IPS-18c (cell line): Measurements from ENCODE around the gene SPATA33.
"Not testable (repeated sequence)": the region's sequence is repeated elsewhere in the genome, so short reads cannot be mapped to it uniquely, and the experiment has no call there.

Source experiments
- H3K4me3 ChIP-seq: 2 replicates; pipeline ENCODE4 v1.7.0; 2013; ENCODE audit warnings: low read depth, mild to moderate bottlenecking, low read length, moderate library complexity; ENCODE audit not compliant: insufficient read depth
- H3K9me3 ChIP-seq: one replicate; pipeline ENCODE4 v1.6.1; 2013; ENCODE audit warnings: mild to moderate bottlenecking, low read length, moderate library complexity; ENCODE audit not compliant: control insufficient read depth, insufficient read depth

The SPATA33 gene

DNA sequence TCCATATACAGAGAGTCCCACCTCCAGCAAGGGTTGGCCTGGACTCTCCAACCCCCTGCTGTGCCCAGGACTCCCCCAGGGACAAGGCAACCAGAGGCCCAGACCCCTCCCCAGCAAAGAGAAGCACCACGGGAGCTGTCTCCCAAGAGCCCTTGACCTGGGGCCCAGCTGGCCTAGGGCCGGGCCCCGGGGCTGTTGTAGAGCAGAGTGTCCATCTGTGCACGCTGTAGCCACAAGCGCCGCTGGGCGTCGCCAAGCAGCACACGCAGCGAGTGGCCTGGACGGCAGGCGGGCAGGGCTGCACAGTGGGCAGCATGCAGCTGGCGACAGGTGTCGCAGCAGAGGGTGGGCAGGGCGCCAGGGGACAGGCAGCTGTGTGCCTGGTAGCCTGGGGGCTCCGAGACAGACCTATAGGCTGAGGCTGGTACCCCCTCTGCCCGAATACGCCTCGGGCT is 39.6 kb downstream of the SPATA33 start:
- H3K4me3 ChIP-seq, result no peak overlapping the region
- H3K9me3 ChIP-seq, result no peaks in the 10 kb centered on the region

DNA sequence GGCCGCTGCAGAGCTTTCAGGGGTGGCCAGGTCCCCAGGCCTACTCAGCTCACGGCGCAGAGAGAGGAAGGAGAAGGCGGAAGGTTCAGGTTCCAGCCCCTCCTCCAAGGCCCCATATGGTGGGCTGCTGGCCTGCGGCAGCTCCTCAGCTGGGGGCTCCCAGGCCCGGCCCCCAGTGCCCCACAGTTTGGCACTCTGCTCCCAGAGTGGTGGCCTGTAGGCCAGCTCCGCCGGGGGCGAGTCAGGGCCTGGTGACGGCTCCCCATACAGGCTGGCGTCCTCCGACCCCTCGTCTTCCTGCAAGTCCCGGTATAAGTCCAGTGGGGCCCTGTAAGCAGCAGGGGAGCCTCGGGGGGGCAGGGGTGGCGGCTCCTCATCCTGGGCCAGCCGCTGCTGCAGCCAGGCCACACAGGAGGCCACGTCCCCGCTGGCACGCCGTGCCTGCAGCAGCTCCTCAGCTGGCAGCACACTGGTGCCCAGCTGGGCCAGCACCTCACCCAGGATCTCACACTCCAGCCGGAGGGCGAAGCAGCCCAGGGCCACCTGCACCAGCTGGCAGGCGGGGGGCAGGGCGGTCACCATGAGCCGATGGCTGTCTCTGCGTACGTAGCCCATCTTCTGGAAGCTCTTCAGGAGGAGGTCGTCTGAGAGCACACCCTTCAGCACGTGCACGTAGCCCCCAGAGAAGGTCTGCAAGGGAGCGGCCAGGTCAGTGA is 40.1 kb downstream of the SPATA33 start:
- Histone ChIP-seq H3K4me3 (no peak overlapping the region), H3K9me3 (no peaks in the 10 kb centered on the region)

DNA sequence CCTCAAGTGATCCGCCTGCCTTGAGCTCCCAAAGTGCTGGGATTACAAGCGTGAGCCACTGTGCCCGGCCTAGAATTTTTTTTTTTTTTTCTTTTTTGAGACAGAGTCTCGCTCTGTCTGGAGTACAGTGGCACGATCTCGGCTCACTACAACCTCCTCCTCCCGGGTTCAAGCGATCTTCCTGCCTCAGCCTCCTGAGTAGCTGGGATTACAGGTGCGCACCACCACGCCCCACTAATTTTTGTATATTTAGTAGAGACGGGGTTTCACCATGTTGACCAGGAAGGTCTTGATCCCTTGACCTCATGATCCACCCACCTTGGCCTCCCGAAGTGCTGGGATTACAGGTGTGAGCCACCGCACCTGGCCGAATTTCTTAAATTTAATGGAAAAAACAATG is 41.1 kb downstream of the SPATA33 start:
- not testable (repeated sequence) for H3K9me3 ChIP-seq, H3K4me3 ChIP-seq

DNA sequence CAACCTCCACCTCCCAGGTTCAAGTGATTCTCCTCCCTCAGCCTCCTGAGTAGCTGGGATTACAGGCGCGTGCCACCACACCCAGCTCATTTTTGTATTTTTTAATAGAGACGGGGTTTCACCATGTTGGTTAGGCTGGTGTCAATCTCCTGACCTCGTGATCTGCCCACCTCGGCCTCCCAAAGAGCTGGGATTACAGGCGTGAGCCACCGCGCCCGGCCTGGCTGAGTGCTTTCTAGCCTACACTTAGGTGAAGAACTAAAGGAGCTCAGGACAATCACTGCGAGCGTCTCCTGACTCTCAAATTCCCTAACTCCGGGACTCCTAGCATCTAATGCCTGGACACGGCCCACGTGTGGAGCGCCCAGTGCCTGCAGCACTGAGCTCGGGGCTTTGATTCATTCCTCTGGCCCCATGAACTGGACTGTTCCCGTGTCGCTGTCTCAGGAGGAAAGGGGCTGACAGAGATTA is 42.0 kb downstream of the SPATA33 start:
- H3K9me3 ChIP-seq, result not testable (repeated sequence)
- peak overlapping the region; percentile 38 for H3K4me3 ChIP-seq

DNA sequence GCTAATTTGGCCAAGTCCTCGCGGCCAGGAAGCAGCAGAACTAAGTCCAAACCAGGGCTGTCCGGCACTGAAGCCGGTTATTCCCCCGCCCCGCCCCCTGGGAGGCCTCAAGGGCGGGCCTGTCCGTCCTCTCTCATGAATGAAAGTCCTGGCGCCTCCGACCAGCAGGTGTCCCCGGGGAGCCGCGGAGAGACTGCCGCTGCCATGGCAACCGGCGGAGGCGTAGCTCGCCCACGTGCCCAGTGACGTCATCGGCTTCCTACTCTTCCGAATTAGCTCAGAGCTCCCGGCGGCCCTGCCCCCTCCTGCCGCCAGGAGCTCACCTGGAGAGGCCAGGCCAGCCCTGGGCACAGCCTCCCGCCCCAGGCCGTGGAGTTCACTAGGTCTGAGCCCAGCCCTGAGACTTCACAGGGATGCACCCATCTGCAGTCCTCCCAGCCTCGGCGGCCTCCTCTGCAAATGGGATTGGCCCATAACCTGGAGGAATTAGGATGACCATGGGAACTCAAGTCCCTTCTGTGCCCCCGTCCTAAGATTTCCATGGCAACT is 42.5 kb downstream of the SPATA33 start:
- H3K9me3 ChIP-seq, result no peaks in the 10 kb centered on the region

DNA sequence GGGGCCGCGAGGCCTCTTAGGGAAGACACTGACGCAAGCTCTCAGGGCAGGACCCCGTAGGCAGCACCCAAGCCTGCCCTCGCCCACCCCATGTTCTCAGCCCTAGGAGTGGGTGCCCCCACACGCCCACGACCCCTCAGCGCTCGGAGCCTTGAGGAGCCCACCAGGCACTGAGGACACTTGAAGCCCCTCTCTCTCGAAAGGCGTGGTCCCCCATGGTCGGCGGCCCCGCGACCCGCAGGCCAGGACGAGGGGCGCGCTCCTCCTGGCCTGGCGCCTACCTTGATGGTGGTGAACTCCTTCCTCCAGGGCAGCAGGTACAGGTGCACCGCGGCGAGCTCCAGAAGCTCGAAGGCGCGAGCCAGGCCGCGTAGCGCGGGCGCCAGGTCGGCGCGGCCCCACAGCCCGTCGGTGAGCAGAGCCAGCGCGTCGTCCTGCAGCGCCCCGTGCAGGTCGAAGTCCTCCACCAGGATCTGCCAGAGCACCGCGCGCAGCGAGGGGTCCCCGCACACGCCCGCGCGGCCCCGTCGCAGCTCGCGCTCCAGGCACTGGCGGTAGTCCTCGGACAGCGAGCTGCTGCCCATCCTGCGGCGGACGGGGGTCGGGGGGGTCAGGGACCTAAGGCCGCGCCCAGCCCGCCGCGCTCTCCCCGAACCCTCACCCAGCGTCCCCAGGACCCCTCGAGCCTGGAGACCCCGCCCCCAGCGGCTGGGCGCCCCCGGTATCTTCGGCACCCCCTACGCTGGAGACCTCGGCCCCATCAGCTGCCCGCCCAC is 43.2 kb downstream of the SPATA33 start:
- H3K9me3 ChIP-seq, result no peaks in the 10 kb centered on the region
- peak overlapping the region; percentile 91 for H3K4me3 ChIP-seq

More for the DNA sequence above, 42.5 kb downstream of the SPATA33 start:
- peak overlapping the region; percentile 91 for H3K4me3 ChIP-seq

DNA sequence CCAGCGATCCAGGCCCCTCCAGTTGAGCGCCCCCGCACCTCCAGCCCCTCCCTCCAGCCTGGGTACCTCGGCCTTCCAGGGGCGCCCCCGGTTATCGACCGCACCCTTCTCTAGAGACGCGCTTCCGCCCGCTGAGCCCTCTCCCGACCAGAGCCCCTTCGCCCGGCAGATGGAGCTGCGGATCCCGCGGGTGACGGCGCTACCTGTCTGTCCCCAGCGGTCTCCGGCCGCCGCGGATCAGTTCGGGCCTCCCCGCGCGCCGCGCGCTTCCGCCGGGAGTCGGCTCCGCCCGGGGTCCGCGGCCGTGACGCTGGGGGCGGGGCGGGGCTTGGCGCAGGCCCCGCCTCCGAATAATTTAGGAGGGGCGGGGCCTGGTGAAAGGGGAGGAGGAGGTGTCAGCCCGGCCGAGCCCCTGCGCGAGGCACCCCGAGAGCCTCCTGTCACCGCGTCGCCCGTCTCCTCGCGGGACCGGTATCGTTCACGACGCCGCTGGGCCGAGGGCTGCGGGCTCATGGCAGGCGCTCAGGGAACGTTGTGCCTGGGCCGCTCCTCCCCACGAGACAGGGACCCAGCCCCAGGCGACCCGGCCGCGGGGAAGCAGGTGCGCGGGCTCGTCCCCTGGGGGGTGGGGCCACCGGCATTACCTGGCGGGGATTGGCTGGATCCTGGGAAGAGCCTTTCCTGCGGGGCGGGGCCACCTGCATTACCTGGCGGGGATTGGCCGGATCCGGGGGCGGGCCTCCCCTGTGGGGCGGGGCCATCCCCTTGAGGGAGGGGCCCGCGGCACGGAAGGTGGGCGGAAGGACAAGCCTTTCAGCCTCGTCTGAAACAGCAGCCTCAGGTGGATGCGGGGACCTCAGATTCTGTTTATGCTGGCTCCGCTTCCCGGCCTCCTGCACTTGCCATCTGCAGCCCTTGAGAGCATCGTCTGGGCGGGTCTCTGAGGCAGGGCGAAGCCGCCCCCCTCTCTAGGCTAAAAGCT is 44.1 kb downstream of the SPATA33 start, which contains the start of gene SPATA2L:
TSS of gene SPATA2L (minus strand) at position 281 of the 982 bp plus-strand sequence. CDS start 473 bp downstream, outside the sequence.
- peak within 1 kb of the TSS; percentile 91 for H3K4me3 ChIP-seq
- H3K9me3 ChIP-seq, result no peaks in the 10 kb centered on the region

DNA sequence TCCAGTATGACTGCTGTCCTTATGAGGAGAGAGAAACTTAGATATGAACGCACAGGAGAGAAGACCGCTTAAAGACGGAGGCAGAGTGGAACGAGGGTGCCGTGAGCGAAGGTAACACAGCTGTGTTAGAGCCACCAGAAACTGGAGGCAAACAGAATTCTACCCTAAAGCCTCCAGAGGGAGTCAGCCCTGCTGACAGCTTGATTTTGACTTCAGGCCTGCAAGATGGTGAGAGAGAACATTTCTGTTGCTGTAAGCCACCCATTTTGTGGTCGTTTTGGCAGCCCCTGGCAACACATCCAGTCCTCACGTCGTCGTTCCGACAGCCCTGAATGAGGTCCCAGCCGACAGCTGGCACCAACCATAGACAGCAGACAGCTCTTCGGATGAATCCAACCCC is 46.6 kb downstream of the SPATA33 start:
- Histone ChIP-seq H3K9me3 (no peaks in the 10 kb centered on the region), H3K4me3 (no peak overlapping the region)

DNA sequence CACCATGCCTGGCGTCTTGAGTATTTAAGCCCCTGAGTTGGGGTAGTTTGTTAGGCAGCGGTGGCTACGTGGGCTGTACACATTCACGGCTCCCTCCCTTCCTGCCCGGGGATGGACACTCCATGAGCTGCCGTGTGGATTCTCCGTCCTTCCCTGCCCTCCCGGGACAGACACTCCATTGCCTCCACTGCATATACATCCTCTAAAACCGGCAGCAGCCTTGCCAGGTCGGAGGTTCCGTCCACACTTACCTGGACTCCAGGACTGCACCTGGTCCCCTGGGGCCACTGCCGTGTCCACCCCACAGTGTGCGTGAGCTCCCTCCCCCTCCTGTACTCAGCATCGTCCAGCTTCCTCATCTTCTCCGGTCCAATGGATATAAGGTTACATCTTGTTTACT is 47.4 kb downstream of the SPATA33 start:
- no peak overlapping the region for H3K4me3 ChIP-seq
- no peaks in the 10 kb centered on the region for H3K9me3 ChIP-seq

DNA sequence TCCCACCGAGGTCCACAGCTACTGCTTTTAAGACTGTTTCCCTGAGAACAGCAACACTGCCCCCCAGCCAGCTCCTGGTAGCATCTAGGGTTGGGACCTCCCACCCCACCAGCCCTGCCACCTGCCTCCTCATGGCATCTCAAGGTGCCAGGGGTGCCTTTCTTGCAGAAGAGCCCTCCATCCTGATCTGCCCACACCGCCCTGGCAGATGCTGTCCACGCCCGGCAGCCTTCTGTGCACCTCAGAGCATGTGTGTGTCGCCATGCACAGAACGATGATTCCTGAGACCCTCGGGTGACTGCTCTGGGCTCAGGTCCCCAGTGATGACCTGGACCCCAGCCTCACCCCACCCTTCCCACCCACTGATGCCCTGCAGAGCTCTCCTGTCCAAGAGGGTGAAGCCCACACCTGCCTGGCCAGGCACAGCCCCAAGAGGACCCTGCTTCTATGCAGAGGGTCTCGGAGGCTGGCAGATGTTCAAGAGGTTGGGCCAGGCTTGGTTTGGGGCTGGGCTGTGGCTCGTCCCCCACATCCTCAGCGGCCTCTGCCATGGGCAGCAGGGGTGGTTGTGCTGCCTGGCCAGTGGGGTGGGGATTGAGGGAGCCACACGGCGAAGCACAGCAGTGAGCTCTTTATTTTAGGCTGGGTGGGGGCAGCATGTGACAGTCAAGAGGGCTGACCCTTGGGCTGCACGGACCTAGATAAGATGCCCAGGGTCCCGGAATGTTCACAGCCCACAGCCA is 49.1 kb downstream of the SPATA33 start:
- no peaks in the 10 kb centered on the region for H3K9me3 ChIP-seq
- H3K4me3 ChIP-seq, result no peak overlapping the region

DNA sequence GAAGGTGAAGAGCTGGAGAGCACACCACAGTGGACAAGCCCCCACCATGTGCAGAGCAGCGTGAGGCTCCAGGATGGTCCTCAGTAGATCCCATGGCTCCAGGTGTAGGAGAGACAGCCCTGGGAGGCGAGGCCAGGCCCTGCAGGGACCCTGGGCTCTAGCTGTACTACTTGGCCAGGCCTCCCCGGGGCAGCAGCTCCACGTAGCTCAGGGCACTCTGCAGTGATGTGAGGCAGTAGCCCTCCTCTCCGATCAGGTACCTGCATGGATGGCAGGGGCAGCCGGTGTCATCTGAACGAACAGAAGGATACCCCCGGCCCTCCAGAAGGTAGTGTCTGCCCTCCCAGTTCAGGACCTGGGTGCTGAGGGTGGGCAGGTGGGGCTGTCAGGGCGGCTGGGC is 50.1 kb downstream of the SPATA33 start:
- Histone ChIP-seq H3K4me3 (no peak overlapping the region), H3K9me3 (no peaks in the 10 kb centered on the region)

DNA sequence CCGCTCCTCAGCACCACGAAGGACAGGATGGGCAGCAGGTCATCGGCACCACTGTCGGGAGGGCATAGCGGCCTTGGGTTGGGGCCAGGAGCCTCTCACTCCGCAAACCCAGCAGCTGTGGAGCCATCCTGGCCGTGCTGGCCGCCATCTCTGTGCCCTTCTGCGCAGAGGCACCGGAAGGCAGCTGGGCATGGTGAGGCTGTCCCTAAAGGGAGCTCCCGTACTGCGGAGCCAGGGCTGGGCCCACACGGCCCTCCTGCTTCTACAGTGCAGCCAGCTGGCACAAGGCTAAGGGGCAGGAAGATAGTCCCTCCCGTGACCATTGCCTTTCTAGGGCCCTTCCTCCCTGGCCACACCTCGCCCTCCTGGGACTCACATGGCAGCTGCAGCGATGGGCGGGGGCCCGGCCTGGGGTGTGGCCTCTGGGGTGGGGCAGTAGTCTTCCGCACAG is 50.9 kb downstream of the SPATA33 start:
- Histone ChIP-seq H3K4me3 (no peak overlapping the region), H3K9me3 (no peaks in the 10 kb centered on the region)

DNA sequence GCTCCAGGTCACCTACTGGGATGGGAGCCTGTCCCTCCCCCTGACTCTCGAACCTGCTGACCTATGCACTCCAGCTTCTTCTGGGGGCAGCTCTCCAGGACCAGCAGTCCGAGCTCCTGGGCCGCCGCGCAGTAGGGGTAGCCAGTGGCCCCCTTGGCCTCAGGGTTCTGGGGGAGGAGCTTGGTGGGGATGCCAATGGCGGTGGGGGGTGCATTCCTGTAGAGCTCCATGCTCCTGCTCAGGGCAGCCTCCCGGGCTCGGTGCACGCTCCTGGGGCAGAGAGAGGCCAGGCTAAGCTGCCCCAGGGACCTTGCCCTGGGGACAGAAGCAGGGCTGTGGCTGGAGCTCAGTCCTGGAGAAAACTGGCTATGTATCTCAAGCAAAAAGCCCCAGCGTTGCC is 51.5 kb downstream of the SPATA33 start:
- H3K9me3 ChIP-seq, result no peaks in the 10 kb centered on the region
- H3K4me3 ChIP-seq, result no peak overlapping the region; the same call in 1 of the 2 replicates

DNA sequence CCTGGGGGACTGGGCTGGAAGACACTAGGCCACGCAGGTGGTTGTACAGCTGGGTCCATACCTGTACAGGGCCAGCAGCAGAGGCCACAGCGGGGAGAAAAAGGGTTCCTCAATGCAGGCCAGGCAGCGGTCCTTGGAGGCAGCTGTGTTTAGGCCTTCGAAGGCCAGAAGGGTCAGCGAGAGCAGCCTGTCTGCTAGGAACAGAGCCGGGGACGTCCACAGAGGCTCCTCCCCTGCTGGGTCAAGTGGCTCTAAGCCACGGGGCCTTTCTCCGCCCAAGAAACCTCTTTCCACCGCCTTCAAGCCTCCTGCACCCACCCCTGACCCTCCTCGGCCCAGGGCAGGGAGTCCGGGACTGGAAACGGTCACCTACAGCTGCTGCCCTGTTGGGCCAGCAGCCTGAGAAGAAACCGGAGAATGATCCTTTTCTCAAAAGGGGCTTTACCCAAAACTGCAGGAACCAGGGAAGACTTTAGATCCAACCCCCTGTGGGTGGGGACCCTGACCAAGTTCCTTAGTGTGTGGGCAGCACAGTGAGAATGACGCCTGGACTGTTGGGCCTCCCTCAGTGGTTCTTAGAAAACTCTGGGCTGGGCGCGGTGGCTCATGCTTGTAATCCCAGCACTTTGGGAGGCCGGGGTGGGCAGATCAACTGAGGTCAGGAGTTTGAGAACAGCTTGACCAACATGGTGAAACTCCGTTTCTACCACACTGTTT is 52.2 kb downstream of the SPATA33 start:
- no peaks in the 10 kb centered on the region for H3K9me3 ChIP-seq
- H3K4me3 ChIP-seq, result no peak overlapping the region

DNA sequence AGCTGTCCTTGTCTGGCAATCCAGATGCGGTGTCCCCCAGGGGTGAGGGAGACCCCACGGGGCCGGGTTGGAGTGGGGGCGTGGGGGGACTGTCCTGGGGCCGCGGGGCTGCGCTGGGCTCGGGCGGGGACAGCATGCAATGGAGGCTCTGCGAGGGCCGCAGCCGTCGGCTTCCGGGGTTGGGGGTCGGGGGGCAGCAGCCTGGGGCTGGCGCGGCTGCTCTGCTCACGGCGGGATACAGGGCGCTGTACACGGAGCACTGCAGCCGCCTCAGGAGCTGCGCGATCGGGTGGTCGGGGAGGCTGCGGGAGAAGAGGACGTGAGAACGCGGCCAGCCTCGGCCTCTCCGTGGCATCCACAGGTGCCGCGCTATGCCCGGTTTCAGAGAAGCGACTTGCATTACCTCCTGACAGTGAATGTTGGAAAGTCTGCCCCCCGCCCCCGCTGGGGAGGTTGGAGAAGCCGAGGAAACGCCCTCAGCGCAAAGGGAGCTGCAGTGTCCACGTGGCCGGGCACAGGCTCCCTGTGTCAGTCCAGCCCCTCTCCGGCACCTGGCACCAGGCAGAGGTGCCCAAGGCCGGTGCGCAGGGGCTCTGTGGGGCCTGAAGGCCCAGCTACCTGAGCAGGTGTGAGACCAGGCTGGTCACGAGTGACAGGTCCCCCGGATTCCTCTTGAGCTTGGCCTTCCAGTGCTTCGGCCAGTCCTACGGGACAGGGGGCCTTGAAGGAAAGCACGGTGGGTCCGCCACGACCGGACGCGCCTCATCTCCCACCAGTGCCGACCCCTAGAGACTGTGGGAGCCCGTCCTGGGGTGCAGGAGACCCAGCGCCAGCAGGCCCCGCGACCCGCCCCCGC is 53.3 kb downstream of the SPATA33 start:
- no peaks in the 10 kb centered on the region for H3K9me3 ChIP-seq
- H3K4me3 ChIP-seq, result peak overlapping the region; percentile 24; the same call in 1 of the 2 replicates
